SK-N-SH treated with all-trans-retinoic acid at 6 μM for 48 hours (cell line): ENCODE measurements around the gene DNAJC10.

Source experiments
- ATAC-seq: fragments of 200-7000 bp; cut with Tn5 transposase; 3 replicates; pipeline ENCODE4 v1.9.1; 2020; ENCODE audit warnings: mild to moderate bottlenecking, moderate library complexity
- ARNTL ChIP-seq: fragments of 450-650 bp; formaldehyde crosslinking; IDR thresholded peaks from 2 replicates; pipeline ENCODE4 v1.5.0; 2020; ENCODE audit warnings: low read depth, mild to moderate bottlenecking, moderate library complexity, borderline replicate concordance
- BACH2 ChIP-seq: fragments of 250-450 bp; sonication (Bioruptor Pico); IDR thresholded peaks from 2 replicates; pipeline ENCODE4 v1.9.0; 2021; ENCODE audit warnings: mild to moderate bottlenecking, borderline replicate concordance
- CSDC2 ChIP-seq: fragments of 250-450 bp; sonication (Bioruptor Pico); IDR thresholded peaks from 2 replicates; pipeline ENCODE4 v1.5.0; 2020; ENCODE audit warnings: mild to moderate bottlenecking, moderate library complexity
- ESRRG ChIP-seq: fragments of 250-450 bp; sonication (Bioruptor Pico); IDR thresholded peaks from 2 replicates; pipeline ENCODE4 v1.6.1; 2021; ENCODE audit warnings: mild to moderate bottlenecking
- GLIS3 ChIP-seq: fragments of 250-450 bp; sonication (Bioruptor Pico); IDR thresholded peaks from 2 replicates; pipeline ENCODE4 v1.5.0; 2020; ENCODE audit warnings: mild to moderate bottlenecking, moderate library complexity
- OSR1 ChIP-seq: fragments of 250-450 bp; sonication (Bioruptor Pico); IDR thresholded peaks from 2 replicates; pipeline ENCODE4 v1.8.0; 2022; ENCODE audit warnings: moderate library complexity, mild to moderate bottlenecking, inconsistent platforms
- PPARA ChIP-seq: fragments of 250-450 bp; sonication (Bioruptor Pico); IDR thresholded peaks from 2 replicates; pipeline ENCODE4 v1.5.0; 2020; ENCODE audit warnings: mild to moderate bottlenecking, borderline replicate concordance
- RARB ChIP-seq: fragments of 250-450 bp; sonication (Bioruptor Pico); IDR thresholded peaks from 2 replicates; pipeline ENCODE4 v1.8.0; 2021; ENCODE audit warnings: mild to moderate bottlenecking, moderate library complexity
- SNAI2 ChIP-seq: fragments of 250-450 bp; sonication (Bioruptor Pico); IDR thresholded peaks from 2 replicates; pipeline ENCODE4 v1.5.0; 2020; ENCODE audit warnings: mild to moderate bottlenecking, moderate library complexity
- TCF4 ChIP-seq: fragments of 250-450 bp; sonication (Bioruptor Pico); IDR thresholded peaks from 2 replicates; pipeline ENCODE4 v1.8.0; 2021; ENCODE audit warnings: mild to moderate bottlenecking, moderate library complexity, borderline replicate concordance
- TOX ChIP-seq: fragments of 250-450 bp; sonication (Bioruptor Pico); IDR thresholded peaks from 2 replicates; pipeline ENCODE4 v1.8.0; 2021; ENCODE audit warnings: mild to moderate bottlenecking, moderate library complexity, borderline replicate concordance
- ZC3H10 ChIP-seq: fragments of 250-450 bp; sonication (Bioruptor Pico); IDR thresholded peaks from 2 replicates; pipeline ENCODE4 v1.5.1; 2021; ENCODE audit warnings: mild to moderate bottlenecking, moderate library complexity
- ZFP3 ChIP-seq: fragments of 250-450 bp; sonication (Bioruptor Pico); IDR thresholded peaks from 2 replicates; pipeline ENCODE4 v1.5.0; 2020; ENCODE audit warnings: mild to moderate bottlenecking, moderate library complexity
- ZFP30 ChIP-seq: fragments of 450-650 bp; formaldehyde crosslinking; IDR thresholded peaks from 2 replicates; pipeline ENCODE4 v1.5.0; 2022; ENCODE audit warnings: mild to moderate bottlenecking, moderate library complexity
- ZNF70 ChIP-seq: fragments of 450-650 bp; formaldehyde crosslinking; IDR thresholded peaks from 2 replicates; pipeline ENCODE4 v1.5.0; 2020; ENCODE audit warnings: mild to moderate bottlenecking, moderate library complexity
- ZNF8 ChIP-seq: fragments of 450-650 bp; formaldehyde crosslinking; IDR thresholded peaks from 2 replicates; pipeline ENCODE4 v1.5.0; 2020; ENCODE audit warnings: mild to moderate bottlenecking, moderate library complexity
- TF ChIP-seq, protein P1 (sequence below): fragments of 250-450 bp; sonication (Bioruptor Pico); IDR thresholded peaks from 2 replicates; pipeline ENCODE4 v1.8.0; 2020; ENCODE audit warnings: mild to moderate bottlenecking, moderate library complexity, borderline replicate concordance
- TF ChIP-seq, protein P2 (sequence below): fragments of 250-450 bp; sonication (Bioruptor Pico); IDR thresholded peaks from 2 replicates; pipeline ENCODE4 v1.5.1; 2020; ENCODE audit warnings: low read depth, mild to moderate bottlenecking, moderate library complexity
- TF ChIP-seq, protein P3 (sequence below): fragments of 250-450 bp; sonication (Bioruptor Pico); IDR thresholded peaks from 2 replicates; pipeline ENCODE4 v1.5.0; 2020; ENCODE audit warnings: mild to moderate bottlenecking, moderate library complexity
- TF ChIP-seq, protein P4 (sequence below): fragments of 250-450 bp; sonication (Bioruptor Pico); IDR thresholded peaks from 2 replicates; pipeline ENCODE4 v1.8.0; 2021; ENCODE audit warnings: low read depth, mild to moderate bottlenecking, moderate library complexity, borderline replicate concordance

DNAJC10 gene

DNA sequence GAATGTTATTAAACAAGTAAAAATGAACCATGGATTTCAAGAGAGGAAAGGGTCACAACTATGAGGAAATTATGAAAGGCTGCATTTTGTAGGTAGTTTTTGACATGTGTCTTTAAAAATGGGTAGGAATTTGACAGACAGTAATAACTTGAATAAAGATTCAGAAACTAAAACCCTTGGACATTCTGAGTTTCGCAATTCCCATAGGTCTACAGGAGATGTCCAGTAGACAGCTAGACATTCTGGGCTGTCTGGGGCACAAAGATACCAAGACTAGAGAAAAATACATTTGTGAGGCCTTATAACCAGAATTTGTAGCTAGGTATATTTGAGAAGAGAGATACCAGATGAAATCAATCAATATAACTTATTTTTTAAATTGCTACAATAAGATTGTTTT is 42.3 kb downstream of the DNAJC10 start:
- TF ChIP-seq, protein P1, sequence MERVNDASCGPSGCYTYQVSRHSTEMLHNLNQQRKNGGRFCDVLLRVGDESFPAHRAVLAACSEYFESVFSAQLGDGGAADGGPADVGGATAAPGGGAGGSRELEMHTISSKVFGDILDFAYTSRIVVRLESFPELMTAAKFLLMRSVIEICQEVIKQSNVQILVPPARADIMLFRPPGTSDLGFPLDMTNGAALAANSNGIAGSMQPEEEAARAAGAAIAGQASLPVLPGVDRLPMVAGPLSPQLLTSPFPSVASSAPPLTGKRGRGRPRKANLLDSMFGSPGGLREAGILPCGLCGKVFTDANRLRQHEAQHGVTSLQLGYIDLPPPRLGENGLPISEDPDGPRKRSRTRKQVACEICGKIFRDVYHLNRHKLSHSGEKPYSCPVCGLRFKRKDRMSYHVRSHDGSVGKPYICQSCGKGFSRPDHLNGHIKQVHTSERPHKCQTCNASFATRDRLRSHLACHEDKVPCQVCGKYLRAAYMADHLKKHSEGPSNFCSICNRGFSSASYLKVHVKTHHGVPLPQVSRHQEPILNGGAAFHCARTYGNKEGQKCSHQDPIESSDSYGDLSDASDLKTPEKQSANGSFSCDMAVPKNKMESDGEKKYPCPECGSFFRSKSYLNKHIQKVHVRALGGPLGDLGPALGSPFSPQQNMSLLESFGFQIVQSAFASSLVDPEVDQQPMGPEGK = no peak
- TF ChIP-seq SNAI2 (CRISPR knock-in tag) (no peak), TCF4 (no peak), ARNTL (CRISPR knock-in tag) (no peak), RARB (CRISPR knock-in tag) (no peak), ZFP3 (CRISPR knock-in tag) (no peak), ESRRG (no peak), ZNF70 (CRISPR knock-in tag) (no peak)
- TF ChIP-seq, protein P2, sequence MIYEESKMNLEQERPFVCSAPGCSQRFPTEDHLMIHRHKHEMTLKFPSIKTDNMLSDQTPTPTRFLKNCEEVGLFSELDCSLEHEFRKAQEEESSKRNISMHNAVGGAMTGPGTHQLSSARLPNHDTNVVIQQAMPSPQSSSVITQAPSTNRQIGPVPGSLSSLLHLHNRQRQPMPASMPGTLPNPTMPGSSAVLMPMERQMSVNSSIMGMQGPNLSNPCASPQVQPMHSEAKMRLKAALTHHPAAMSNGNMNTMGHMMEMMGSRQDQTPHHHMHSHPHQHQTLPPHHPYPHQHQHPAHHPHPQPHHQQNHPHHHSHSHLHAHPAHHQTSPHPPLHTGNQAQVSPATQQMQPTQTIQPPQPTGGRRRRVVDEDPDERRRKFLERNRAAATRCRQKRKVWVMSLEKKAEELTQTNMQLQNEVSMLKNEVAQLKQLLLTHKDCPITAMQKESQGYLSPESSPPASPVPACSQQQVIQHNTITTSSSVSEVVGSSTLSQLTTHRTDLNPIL (CRISPR knock-in tag) = no peak
- ATAC-seq = no peak

DNA sequence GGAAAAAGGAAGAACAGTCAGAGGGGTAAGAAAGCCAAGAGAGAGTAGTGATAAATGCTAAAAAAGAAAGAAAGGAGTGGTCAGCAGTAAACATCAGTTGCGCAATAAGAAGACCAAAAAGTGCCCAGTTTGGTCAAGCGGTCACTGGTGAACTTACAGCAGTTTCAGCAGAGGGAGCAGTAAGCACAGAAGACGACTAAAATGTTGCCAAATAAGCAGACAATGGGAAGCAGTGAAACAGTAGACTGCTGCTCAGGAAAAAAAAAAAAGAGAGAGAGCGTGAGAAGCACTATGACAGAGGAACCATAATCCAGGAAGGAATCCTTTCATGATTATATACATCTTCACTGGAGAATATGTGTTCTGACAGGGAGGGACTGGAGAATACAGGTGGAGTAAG is 45.8 kb downstream of the DNAJC10 start:
- ATAC-seq = no peak

More for the DNA sequence above, 45.8 kb downstream of the DNAJC10 start:
- TF ChIP-seq ZFP30 (no peak), ZC3H10 (CRISPR knock-in tag) (no peak), CSDC2 (CRISPR knock-in tag) (no peak), RARB (CRISPR knock-in tag) (no peak), ESRRG (no peak), ZNF8 (CRISPR knock-in tag) (no peak), PPARA (no peak), TCF4 (no peak), GLIS3 (CRISPR knock-in tag) (no peak), SNAI2 (CRISPR knock-in tag) (no peak), ARNTL (CRISPR knock-in tag) (no peak), BACH2 (CRISPR knock-in tag) (no peak), TOX (CRISPR knock-in tag) (no peak), OSR1 (CRISPR knock-in tag) (no peak), ZNF70 (CRISPR knock-in tag) (no peak), ZFP3 (CRISPR knock-in tag) (no peak)
- TF ChIP-seq, protein P1 = no peak
- TF ChIP-seq, protein P3, sequence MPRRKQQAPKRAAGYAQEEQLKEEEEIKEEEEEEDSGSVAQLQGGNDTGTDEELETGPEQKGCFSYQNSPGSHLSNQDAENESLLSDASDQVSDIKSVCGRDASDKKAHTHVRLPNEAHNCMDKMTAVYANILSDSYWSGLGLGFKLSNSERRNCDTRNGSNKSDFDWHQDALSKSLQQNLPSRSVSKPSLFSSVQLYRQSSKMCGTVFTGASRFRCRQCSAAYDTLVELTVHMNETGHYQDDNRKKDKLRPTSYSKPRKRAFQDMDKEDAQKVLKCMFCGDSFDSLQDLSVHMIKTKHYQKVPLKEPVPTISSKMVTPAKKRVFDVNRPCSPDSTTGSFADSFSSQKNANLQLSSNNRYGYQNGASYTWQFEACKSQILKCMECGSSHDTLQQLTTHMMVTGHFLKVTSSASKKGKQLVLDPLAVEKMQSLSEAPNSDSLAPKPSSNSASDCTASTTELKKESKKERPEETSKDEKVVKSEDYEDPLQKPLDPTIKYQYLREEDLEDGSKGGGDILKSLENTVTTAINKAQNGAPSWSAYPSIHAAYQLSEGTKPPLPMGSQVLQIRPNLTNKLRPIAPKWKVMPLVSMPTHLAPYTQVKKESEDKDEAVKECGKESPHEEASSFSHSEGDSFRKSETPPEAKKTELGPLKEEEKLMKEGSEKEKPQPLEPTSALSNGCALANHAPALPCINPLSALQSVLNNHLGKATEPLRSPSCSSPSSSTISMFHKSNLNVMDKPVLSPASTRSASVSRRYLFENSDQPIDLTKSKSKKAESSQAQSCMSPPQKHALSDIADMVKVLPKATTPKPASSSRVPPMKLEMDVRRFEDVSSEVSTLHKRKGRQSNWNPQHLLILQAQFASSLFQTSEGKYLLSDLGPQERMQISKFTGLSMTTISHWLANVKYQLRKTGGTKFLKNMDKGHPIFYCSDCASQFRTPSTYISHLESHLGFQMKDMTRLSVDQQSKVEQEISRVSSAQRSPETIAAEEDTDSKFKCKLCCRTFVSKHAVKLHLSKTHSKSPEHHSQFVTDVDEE (CRISPR knock-in tag) = no peak
- TF ChIP-seq, protein P2 (CRISPR knock-in tag) = no peak
- TF ChIP-seq, protein P4, sequence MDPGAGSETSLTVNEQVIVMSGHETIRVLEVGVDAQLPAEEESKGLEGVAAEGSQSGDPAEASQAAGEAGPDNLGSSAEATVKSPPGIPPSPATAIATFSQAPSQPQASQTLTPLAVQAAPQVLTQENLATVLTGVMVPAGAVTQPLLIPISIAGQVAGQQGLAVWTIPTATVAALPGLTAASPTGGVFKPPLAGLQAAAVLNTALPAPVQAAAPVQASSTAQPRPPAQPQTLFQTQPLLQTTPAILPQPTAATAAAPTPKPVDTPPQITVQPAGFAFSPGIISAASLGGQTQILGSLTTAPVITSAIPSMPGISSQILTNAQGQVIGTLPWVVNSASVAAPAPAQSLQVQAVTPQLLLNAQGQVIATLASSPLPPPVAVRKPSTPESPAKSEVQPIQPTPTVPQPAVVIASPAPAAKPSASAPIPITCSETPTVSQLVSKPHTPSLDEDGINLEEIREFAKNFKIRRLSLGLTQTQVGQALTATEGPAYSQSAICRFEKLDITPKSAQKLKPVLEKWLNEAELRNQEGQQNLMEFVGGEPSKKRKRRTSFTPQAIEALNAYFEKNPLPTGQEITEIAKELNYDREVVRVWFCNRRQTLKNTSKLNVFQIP (CRISPR knock-in tag) = no peak
